ENCODE measurements around the gene AGMO. TPM values are rescaled to one million over a fixed set of nuclear protein-coding genes. Genes with fewer than 3 reads are reported as not detected.

AGMO gene
- total and polyA plus RNA-seq, 10 of the 15 experiments (the other 5 are each of a cell fraction or from before 2014, with no cell fraction given): 0.11 to 0.29 TPM; not detected in 8

DNA sequence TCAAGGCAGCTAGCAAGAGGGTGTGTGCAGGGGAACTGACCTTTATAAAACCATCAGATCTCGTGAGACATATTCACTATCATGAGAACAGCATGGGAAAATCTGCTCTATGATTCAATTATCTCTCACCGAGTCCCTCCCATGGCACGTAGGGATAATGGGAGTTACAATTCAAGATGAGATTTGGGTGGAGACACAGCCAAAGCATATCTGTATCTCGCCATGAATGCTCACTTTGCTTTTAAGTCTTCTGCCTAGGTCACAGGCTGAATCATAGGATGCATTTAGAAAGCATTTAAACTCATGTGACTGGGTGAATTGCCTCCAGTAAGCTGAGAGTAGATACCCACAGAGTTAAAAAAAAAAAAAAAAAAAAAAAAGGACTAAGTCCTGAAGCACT, 220.0 kb downstream of the AGMO start:
- H3K36me3 ChIP-seq (ENCODE audit: control insufficient read depth in 2 of 2, insufficient read depth in 2 of 2, low read length in 1 of 2): no peaks in the 10 kb centered on the region
- DNase-seq (ENCODE audit: low read depth, low spot score) (no peak), ATAC-seq (no peak), FAIRE-seq (no peak)
- no peak overlapping the region for H2AFZ ChIP-seq (ENCODE audit: control insufficient read depth, low read depth, low read length)
- H3K9ac ChIP-seq (ENCODE audit: control insufficient read depth, insufficient read depth, low read length): no peak overlapping the region
- no peak overlapping the region for H3K27ac ChIP-seq (ENCODE audit: control insufficient read depth, insufficient read depth)
- no peaks in the 10 kb centered on the region for H3K27me3 ChIP-seq (replicated peaks in 1 of 2; ENCODE audit: control insufficient read depth in 2 of 2, insufficient read depth in 2 of 2, low read length in 1 of 2)
- RAD21 ChIA-PET (ENCODE audit: unreplicated experiment): no interaction called here
- POLR2A ChIA-PET: interaction anchor here (0.7 kb wide), 1 partner anchor 485 kb away, joined by 7 read pairs; no protein-coding TSS in a partner anchor
- no peaks in the 10 kb centered on the region for H3K4me1 ChIP-seq (ENCODE audit: control insufficient read depth, insufficient read depth, low read length)
- no peak overlapping the region for H3K4me3 ChIP-seq
- TF ChIP-seq, protein P1, sequence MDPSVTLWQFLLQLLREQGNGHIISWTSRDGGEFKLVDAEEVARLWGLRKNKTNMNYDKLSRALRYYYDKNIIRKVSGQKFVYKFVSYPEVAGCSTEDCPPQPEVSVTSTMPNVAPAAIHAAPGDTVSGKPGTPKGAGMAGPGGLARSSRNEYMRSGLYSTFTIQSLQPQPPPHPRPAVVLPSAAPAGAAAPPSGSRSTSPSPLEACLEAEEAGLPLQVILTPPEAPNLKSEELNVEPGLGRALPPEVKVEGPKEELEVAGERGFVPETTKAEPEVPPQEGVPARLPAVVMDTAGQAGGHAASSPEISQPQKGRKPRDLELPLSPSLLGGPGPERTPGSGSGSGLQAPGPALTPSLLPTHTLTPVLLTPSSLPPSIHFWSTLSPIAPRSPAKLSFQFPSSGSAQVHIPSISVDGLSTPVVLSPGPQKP (IDR thresholded peaks at IDR 0.05; ENCODE audit: low read depth, low read length): no peak
- no peak for TF ChIP-seq CEBPZ (IDR thresholded peaks at IDR 0.05; ENCODE audit: low read depth, low read length)
- no peak for TF ChIP-seq YBX1 (IDR thresholded peaks at IDR 0.05)
- no peak for TF ChIP-seq SREBF1 (IDR thresholded peaks at IDR 0.05; ENCODE audit: low read length)
- no peak for TF ChIP-seq NBN (IDR thresholded peaks at IDR 0.05)
- TF ChIP-seq CREB1 (IDR thresholded peaks at IDR 0.05; ENCODE audit: low read depth): no peak
- 4% methylated on average over 4 of the region's 4 CpGs for WGBS (ENCODE audit: insufficient coverage, insufficient replicate concordance, low lambda C conversion rate, missing lambda C conversion rate)
- CTCF ChIA-PET: no interaction called here
- SMC1A ChIA-PET (ENCODE audit: uncharacterized antibody, unreplicated experiment): no interaction called here
- no peaks in the 10 kb centered on the region for H3K9me3 ChIP-seq (replicated peaks; ENCODE audit: control insufficient read depth, insufficient read depth, low read length)
- H4K20me1 ChIP-seq (ENCODE audit: control insufficient read depth, insufficient read depth): no peaks in the 10 kb centered on the region
- in situ Hi-C loops (cut with MboI) (no loop called here), intact Hi-C loops (cut with micrococcal nuclease; ENCODE audit: unreplicated experiment) (no loop called here)
- no peak overlapping the region for H3K4me2 ChIP-seq (ENCODE audit: control insufficient read depth, insufficient read depth)
- BruUV-seq (replicated peaks): no TSS peak
- no peaks in the 10 kb centered on the region for H3K79me2 ChIP-seq (ENCODE audit: control insufficient read depth, insufficient read depth, low read length)

All from GM12878 (cell line).